Epidermal melanocyte (primary cell): ENCODE measurements around the gene NUP214.
"Not testable (repeated sequence)": the region's sequence is repeated elsewhere in the genome, so short reads cannot be mapped to it uniquely, and the experiment has no call there.

ENCODE experiments used
- DNase-seq: peaks from one replicate; pipeline ENCODE4 v3.0.0; 2011; ENCODE audit warnings: low spot score; ENCODE audit not compliant: insufficient read length

NUP214 gene

DNA sequence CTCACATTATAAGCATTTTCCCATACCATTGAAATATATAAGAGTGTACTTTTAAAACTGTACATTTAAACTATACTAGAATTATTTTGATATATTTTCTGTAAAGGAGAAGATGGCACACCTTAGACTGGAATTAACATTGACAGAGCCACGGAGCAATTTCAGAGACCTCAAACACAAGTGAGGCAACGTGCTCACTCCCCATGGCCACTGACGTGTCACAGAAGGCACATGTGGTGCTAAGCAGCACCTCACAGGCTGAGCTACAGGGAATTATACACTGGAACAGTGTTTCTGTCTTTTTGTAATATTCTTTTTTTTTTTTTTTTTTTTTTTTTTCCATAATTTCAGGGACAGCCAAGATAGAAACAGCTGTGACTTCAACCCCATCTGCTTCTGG lies 66.5 kb downstream of the NUP214 start:
- DNase-seq, result no peak

- no peak for DNase-seq
These were observed 67.7 kb downstream of the NUP214 start for GRCh38 chr9:131193051-131193450.

DNA sequence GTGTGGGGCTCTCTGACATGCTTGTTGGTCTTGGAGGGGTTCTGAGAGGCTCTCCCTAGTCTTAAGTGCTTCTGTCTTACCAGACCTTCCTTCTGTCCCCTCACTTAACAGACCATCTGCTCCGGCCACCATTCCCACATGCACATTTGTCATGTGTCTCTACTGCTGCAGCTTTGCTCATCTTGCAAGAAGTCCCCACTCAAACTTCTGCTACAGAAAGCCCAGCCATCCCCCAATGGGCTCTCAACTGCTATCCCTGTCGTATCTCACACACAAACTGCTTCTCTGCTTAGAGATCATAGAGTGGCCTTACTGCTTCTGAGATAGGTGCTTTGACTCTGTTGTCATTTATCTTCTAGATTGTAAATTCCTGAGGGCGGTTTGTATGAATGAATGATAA lies 69.4 kb downstream of the NUP214 start:
- no peak for DNase-seq

GRCh38 chr9:131197160-131197911 lies 72.0 kb downstream of the NUP214 start:
- DNase-seq, result no peak

DNA sequence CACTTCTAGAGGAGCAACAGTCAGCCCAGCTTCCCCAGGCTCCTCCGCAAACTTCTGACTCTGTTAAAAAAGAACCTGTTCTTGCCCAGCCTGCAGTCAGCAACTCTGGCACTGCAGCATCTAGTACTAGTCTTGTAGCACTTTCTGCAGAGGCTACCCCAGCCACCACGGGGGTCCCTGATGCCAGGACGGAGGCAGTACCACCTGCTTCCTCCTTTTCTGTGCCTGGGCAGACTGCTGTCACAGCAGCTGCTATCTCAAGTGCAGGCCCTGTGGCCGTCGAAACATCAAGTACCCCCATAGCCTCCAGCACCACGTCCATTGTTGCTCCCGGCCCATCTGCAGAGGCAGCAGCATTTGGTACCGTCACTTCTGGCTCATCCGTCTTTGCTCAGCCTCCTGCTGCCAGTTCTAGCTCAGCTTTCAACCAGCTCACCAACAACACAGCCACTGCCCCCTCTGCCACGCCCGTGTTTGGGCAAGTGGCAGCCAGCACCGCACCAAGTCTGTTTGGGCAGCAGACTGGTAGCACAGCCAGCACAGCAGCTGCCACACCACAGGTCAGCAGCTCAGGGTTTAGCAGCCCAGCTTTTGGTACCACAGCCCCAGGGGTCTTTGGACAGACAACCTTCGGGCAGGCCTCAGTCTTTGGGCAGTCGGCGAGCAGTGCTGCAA lies 72.8 kb downstream of the NUP214 start:
- DNase-seq, result no peak

- no peak for DNase-seq
These were observed 76.5 kb downstream of the NUP214 start for GRCh38 chr9:131201856-131202255.

GRCh38 chr9:131203431-131204218 lies 78.2 kb downstream of the NUP214 start:
- DNase-seq, result no peak

GRCh38 chr9:131204285-131204684 lies 78.9 kb downstream of the NUP214 start:
- no peak for DNase-seq

DNA sequence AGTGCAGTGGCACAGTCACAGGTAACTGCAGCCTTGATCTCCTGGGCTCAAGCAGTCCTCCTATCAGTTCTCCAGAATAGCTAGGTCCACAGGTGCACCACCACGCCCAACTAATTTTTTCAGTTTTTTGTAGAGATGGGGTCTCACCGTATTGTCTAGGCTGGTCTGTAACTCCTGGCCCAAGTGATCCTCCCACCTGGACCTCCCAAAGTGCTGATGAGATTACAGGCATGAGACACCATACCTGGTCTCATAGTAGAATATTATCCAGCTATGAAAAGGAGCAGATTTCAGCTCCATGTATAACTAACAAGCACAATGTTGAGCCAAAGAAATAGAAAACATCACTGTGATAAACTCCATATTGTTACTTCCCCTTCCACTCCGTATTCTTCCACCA lies 81.1 kb downstream of the NUP214 start:
- no peak for DNase-seq

DNA sequence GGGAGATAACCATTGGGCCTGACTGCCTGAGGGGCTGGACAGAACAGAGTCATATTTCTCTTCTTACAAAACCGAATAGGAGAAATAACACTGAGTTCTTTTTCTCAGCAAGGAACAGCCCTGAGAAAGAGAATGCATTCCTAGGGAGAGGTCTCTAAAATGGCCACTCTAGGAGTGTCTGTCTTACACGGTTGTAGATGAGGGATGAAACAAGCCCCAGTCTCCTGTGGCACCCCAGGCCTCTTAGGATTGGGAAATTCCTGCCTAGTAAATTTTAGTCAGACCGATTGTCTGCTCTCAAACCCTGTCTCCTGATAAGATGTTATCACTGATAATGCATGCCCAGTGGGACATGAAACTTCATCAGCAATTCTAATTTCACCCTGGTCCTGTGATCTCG lies 86.5 kb downstream of the NUP214 start:
- not testable (repeated sequence) for DNase-seq

GRCh38 chr9:131214286-131214856 lies 89.0 kb downstream of the NUP214 start:
- no peak for DNase-seq

DNA sequence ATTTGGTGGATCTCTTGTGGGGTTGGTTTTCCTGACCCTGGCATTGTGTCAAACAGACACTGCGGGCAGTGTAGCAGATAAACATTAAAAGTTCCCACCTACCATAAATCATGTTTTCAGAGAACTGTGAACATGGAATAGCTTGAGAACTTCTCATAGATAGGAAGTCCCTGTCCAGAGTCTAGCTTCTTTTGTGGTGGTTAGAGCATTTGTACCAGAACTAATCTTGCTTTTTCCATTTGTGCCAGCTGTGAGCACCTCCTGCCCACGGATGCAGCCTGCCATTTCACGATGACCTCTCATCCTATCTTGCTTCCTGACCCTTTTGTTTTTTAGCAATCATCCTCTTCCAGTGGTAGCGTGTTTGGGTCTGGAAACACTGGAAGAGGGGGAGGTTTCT lies 89.5 kb downstream of the NUP214 start:
- DNase-seq, result no peak

DNA sequence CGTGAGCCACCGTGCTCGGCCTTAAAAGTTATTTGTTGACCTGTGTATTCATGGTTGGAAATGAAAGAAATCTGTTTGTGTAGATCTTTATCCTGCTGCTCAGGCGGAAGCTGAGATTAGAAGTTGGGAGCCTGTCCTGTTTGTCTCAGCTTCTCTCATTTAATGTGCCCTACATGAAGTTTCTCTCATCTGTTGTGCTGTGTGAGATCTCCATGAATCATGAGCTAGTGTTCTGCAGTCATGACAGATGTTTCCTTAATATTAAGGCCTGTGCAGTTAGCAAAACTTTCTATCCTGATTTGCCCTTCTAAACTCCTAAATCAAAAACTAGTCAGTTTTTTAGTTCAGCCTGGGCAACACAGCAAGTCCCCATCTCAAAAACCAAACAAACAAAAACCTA lies 91.4 kb downstream of the NUP214 start:
- DNase-seq, result no peak

DNA sequence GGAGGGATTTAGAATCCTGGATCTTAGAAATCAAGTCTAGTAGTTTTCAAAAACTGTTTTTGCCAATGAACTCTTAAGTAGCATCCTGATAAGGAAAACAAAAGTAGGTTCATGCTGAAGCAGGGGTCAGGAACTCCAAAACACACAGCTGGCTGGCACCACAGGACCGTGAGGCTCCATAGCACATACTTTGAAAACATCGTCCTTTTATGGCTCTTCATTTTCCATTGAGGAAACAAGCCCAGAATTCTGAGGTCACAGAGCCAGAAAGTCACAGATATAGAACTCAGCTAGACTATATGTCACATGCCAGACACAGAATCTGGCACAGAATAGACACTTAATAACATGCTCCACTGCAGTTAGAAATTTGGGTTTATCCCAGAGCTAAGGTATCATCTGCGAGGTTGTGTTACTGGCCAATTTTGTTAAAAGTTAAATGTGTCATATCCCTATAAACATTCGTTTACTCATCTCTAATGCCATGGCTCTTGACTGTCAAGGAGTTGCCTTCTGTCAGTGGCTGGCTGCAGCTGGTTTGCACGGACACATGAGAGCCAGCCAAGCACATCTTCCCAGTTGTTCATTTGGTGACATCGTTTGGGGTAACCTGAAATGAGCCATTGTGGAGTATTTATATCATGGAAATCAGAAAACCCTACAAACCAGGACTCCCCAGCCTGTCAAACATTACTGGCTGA lies 92.1 kb downstream of the NUP214 start:
- DNase-seq, result no peak

GRCh38 chr9:131218370-131218769 lies 93.0 kb downstream of the NUP214 start:
- no peak for DNase-seq

- no peak for DNase-seq
These were observed 95.1 kb downstream of the NUP214 start for GRCh38 chr9:131220485-131220884.

DNA sequence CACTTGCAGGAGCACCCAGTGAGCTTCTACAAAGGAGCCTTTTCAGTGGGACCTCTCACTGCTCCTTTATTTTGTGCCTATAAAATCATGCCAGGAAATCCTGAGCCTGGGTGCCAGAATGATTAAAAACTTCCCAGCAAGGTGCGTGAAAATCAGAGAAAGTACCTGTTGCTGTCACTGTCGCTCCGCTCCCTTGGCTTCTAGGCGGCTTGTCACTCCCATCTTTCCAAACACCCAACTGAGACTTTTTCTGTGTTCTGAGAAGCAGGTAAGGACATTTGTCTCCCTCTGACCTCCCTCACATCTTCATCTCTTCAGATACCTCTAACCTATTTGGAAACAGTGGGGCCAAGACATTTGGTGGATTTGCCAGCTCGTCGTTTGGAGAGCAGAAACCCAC lies 97.1 kb downstream of the NUP214 start:
- DNase-seq, result no peak

GRCh38 chr9:131226226-131226625 lies 100.8 kb downstream of the NUP214 start:
- DNase-seq, result no peak

DNA sequence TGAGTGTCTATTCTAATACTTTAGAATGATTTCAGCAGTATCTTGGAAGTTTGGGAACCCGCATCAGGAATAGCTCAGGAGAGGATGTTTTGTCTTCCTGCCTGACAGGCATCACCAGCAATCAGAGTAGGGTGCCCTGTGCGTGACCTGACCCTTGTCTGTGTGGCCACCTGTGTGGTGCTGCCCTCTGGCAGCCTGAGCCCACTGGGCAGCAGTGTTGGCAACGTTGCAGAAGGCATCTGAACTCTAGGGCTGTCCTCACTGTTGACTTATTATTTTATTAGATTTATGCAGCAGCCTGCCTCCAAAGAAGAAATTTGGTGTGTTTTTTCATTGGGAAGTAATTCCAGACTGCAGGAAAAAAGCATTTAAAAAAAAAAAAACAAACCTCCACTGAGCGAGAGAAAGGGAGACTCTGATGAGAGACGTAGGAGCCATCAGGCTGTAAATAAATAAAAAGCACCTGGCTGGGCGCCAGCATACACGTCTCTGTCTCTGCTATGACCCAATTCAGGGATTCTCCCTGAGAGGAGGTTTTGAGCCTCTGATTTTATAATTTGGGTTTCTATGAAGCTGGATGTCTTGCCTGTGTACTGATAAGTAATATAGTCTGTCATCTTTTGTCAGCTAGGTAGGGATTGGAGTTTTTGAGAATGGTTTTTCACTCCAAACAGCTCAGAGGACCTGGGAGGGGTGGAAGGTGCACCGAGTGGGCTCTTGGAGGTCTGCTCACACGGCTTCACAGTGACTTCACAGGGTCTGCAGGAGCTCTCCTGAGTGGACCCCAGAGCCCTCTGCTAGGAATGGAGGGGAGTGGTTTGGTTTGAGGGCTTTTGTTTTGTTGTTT lies 101.9 kb downstream of the NUP214 start:
- no peak for DNase-seq

GRCh38 chr9:131227959-131228460 lies 102.6 kb downstream of the NUP214 start:
- no peak for DNase-seq
